Stomach (tissue), 4 donors: ENCODE measurements around the gene DNAH6.

Experiments
- CTCF ChIP-seq, 7 experiments: fragments of 450-650 bp in 4 of 7; fragments of 200-600 bp in 3 of 7; sonication (generic) in 3 of 7; IDR thresholded peaks; one replicate each; pipeline ENCODE4 v1.5.1; 2016 to 2019; ENCODE audit warnings: antibody characterized with exemption in 7 of 7, control low read depth in 2 of 7, mild to moderate bottlenecking in 1 of 7
- EP300 ChIP-seq: sonication (generic); formaldehyde crosslinking; IDR thresholded peaks from one replicate; pipeline ENCODE4 v1.6.1; 2017; ENCODE audit warnings: antibody characterized with exemption
- POLR2AphosphoS5 ChIP-seq, 3 donors: sonication (generic); formaldehyde crosslinking; IDR thresholded peaks; one replicate each; pipeline ENCODE4 v1.6.1; 2016; ENCODE audit warnings: antibody characterized with exemption in 3 of 3

GRCh38 chr2:84823229-84823628 lies 306.9 kb downstream of the DNAH6 start:
- TF ChIP-seq CTCF (IDR thresholded peaks at IDR 0.05), result no peak
- no peak for TF ChIP-seq POLR2AphosphoS5 (IDR thresholded peaks at IDR 0.05)
- no peak for TF ChIP-seq EP300
